Fibroblast of lung (primary cell): ENCODE measurements around the gene ARHGAP35. TPM values are rescaled to one million over a fixed set of nuclear protein-coding genes. Genes with fewer than 3 reads are reported as not detected.

ENCODE experiments used
- DNase-seq, 2 donors: peaks; one replicate each; pipeline versions ENCODE4 v3.0.0 to v3.0.0-alpha.2; 2010; ENCODE audit warnings: low read depth in 2 of 2
- H2AFZ ChIP-seq: 2 replicates; pipeline ENCODE4 v1.5.1; 2012; ENCODE audit warnings: low read length, control low read depth, inconsistent platforms
- H3K27ac ChIP-seq: 2 replicates; pipeline ENCODE4 v1.5.1; 2011; ENCODE audit warnings: low read length, control low read depth; ENCODE audit not compliant: insufficient read depth
- H3K27me3 ChIP-seq: 2 replicates; pipeline ENCODE4 v1.5.1; 2011; ENCODE audit warnings: mild to moderate bottlenecking, low read length; ENCODE audit not compliant: control insufficient read depth, insufficient read depth
- H3K36me3 ChIP-seq: 2 replicates; pipeline ENCODE4 v1.5.1; 2011; ENCODE audit warnings: low read length; ENCODE audit not compliant: control insufficient read depth, insufficient read depth
- H3K4me1 ChIP-seq: 2 replicates; pipeline ENCODE4 v1.5.1; 2011; ENCODE audit warnings: low read length; ENCODE audit not compliant: control insufficient read depth, insufficient read depth; ENCODE audit errors: extremely low read depth
- H3K4me2 ChIP-seq: 2 replicates; pipeline ENCODE4 v1.5.1; 2011; ENCODE audit warnings: low read length, control low read depth; ENCODE audit not compliant: insufficient read depth; ENCODE audit errors: extremely low read depth
- H3K4me3 ChIP-seq, 4 experiments: fragments of 200-600 bp in 1 of 4; sonication (generic) in 1 of 4; replicated peaks in 1 of 4; 2 replicates each; pipeline ENCODE4 v1.5.1; 2011 to 2016; ENCODE audit warnings: low read length in 4 of 4, low read depth in 3 of 4, mild to moderate bottlenecking in 3 of 4, control low read depth in 2 of 4, inconsistent platforms in 1 of 4, mixed read lengths in 1 of 4; ENCODE audit not compliant: insufficient read depth in 1 of 4; ENCODE audit errors: control extremely low read depth in 1 of 4
- H3K79me2 ChIP-seq: 2 replicates; pipeline ENCODE4 v1.5.1; 2012; ENCODE audit warnings: mild to moderate bottlenecking, low read length, inconsistent platforms; ENCODE audit not compliant: control insufficient read depth, insufficient read depth
- H3K9ac ChIP-seq: 2 replicates; pipeline ENCODE4 v1.5.1; 2011; ENCODE audit warnings: mild to moderate bottlenecking, low read length, control low read depth; ENCODE audit not compliant: insufficient read depth
- H3K9me3 ChIP-seq: 2 replicates; pipeline ENCODE4 v1.5.1; 2012; ENCODE audit warnings: low read depth, low read length; ENCODE audit not compliant: control insufficient read depth, insufficient read depth
- H4K20me1 ChIP-seq: 2 replicates; pipeline ENCODE4 v1.5.1; 2011; ENCODE audit warnings: low read length; ENCODE audit not compliant: control insufficient read depth, insufficient read depth; ENCODE audit errors: extremely low read depth
- CTCF ChIP-seq, 2 donors: IDR thresholded peaks in 1 of 2; conservative IDR thresholded peaks in 1 of 2; 1 replicate in 1 of 2; 2 replicates in 1 of 2; pipeline ENCODE4 v1.5.1; 2011 to 2012; ENCODE audit warnings: low read length in 2 of 2, control low read depth in 1 of 2, inconsistent platforms in 1 of 2, low read depth in 1 of 2, mild to moderate bottlenecking in 1 of 2
- EZH2 ChIP-seq: IDR thresholded peaks from 2 replicates; pipeline ENCODE4 v1.5.1; 2012; ENCODE audit warnings: low read length, control low read depth, mild to moderate bottlenecking; ENCODE audit errors: missing control alignments
- polyA plus RNA-seq, 2 donors: library from polyadenylated mRNA; depleted of rRNA in 1 of 2; stranded (reverse) in 1 of 2; unstranded in 1 of 2; fragments of >200 nt; gene quantifications; 2 replicates each; pipeline ENCODE4 v1.2.1, GENCODE V29; 2011 to 2012; ENCODE audit warnings: missing spikeins in 1 of 2
- total RNA-seq: library from RNA; depleted of rRNA; stranded (reverse); fragments of >200 nt; gene quantifications from 2 replicates; pipeline ENCODE4 v1.2.1, GENCODE V29; 2014

Gene ARHGAP35
- total and polyA plus RNA-seq, 2 donors (not counting 1 experiment from before 2014, with no cell fraction given) = 26.0 to 47.6 TPM

GRCh38 chr19:46830864-46831263, 29.9 kb upstream of the ARHGAP35 start:
- Histone ChIP-seq H3K27ac (no peak overlapping the region), H3K4me2 (no peak overlapping the region), H3K27me3 (no peaks in the 10 kb centered on the region), H3K4me3 (no peak overlapping the region), H2AFZ (no peak overlapping the region), H4K20me1 (no peaks in the 10 kb centered on the region), H3K9me3 (no peaks in the 10 kb centered on the region), H3K36me3 (no peaks in the 10 kb centered on the region), H3K4me1 (no peaks in the 10 kb centered on the region), H3K9ac (no peak overlapping the region), H3K79me2 (no peaks in the 10 kb centered on the region)
- TF ChIP-seq CTCF (conservative IDR thresholded peaks at IDR 0.05 in 1 of 2, IDR thresholded peaks at IDR 0.05 in 1 of 2; ENCODE audit: low read depth in 1 of 2, low read length in 2 of 2) (no peak), EZH2 (no peak)
- no peak for DNase-seq

- H3K27ac ChIP-seq = no peak overlapping the region
- no peaks in the 10 kb centered on the region for H3K9me3 ChIP-seq
- no peak for DNase-seq
- no peaks in the 10 kb centered on the region for H3K4me1 ChIP-seq
- no peak for TF ChIP-seq EZH2
- no peak for TF ChIP-seq CTCF (conservative IDR thresholded peaks at IDR 0.05 in 1 of 2, IDR thresholded peaks at IDR 0.05 in 1 of 2; ENCODE audit: low read depth in 1 of 2, low read length in 2 of 2)
- H3K4me2 ChIP-seq = no peak overlapping the region
- H3K36me3 ChIP-seq = peaks cover 5% of the 10 kb centered on the region
- no peak overlapping the region for H3K9ac ChIP-seq
- no peak overlapping the region for H3K4me3 ChIP-seq
- H3K27me3 ChIP-seq = no peaks in the 10 kb centered on the region
- H4K20me1 ChIP-seq = no peaks in the 10 kb centered on the region
- H2AFZ ChIP-seq = no peak overlapping the region
- H3K79me2 ChIP-seq = no peaks in the 10 kb centered on the region
Observed at GRCh38 chr19:46834121-46834520, 26.7 kb upstream of the ARHGAP35 start.

- Histone ChIP-seq H3K4me2 (no peak overlapping the region), H3K79me2 (peaks cover under 1% of the 10 kb centered on the region), H3K27me3 (no peaks in the 10 kb centered on the region), H3K9ac (no peak overlapping the region), H2AFZ (no peak overlapping the region), H3K36me3 (peaks cover 11% of the 10 kb centered on the region), H4K20me1 (no peaks in the 10 kb centered on the region), H3K27ac (no peak overlapping the region), H3K4me1 (no peaks in the 10 kb centered on the region), H3K4me3 (no peak overlapping the region), H3K9me3 (no peaks in the 10 kb centered on the region)
- TF ChIP-seq CTCF (conservative IDR thresholded peaks at IDR 0.05 in 1 of 2, IDR thresholded peaks at IDR 0.05 in 1 of 2; ENCODE audit: low read depth in 1 of 2, low read length in 2 of 2) (no peak), EZH2 (no peak)
- no peak for DNase-seq
Observed at GRCh38 chr19:46834984-46835383, 25.8 kb upstream of the ARHGAP35 start.
